HUES48 (cell line): ENCODE data around the gene STAT6.

Experiments
- H3K27ac ChIP-seq: one replicate; pipeline ENCODE4 v1.7.0; 2013; ENCODE audit warnings: low read depth, low read length, inconsistent platforms
- H3K27me3 ChIP-seq: 2 replicates; pipeline ENCODE4 v1.6.1; 2013; ENCODE audit warnings: mild to moderate bottlenecking, low read length; ENCODE audit not compliant: control insufficient read depth, insufficient read depth
- H3K36me3 ChIP-seq: 2 replicates; pipeline ENCODE4 v1.6.1; 2013; ENCODE audit warnings: low read length; ENCODE audit not compliant: control insufficient read depth, insufficient read depth
- H3K4me1 ChIP-seq: 2 replicates; pipeline ENCODE4 v1.6.1; 2013; ENCODE audit warnings: mild to moderate bottlenecking, low read length; ENCODE audit not compliant: control insufficient read depth, insufficient read depth
- H3K4me3 ChIP-seq: 2 replicates; pipeline ENCODE4 v1.5.1; 2013; ENCODE audit warnings: mild to moderate bottlenecking, low read depth, low read length
- H3K9ac ChIP-seq: 2 replicates; pipeline ENCODE4 v1.6.1; 2013; ENCODE audit warnings: mild to moderate bottlenecking, low read depth, low read length, moderate library complexity
- H3K9me3 ChIP-seq: 2 replicates; pipeline ENCODE4 v1.6.1; 2013; ENCODE audit warnings: low read length; ENCODE audit not compliant: control insufficient read depth, insufficient read depth

STAT6 gene, protein sequence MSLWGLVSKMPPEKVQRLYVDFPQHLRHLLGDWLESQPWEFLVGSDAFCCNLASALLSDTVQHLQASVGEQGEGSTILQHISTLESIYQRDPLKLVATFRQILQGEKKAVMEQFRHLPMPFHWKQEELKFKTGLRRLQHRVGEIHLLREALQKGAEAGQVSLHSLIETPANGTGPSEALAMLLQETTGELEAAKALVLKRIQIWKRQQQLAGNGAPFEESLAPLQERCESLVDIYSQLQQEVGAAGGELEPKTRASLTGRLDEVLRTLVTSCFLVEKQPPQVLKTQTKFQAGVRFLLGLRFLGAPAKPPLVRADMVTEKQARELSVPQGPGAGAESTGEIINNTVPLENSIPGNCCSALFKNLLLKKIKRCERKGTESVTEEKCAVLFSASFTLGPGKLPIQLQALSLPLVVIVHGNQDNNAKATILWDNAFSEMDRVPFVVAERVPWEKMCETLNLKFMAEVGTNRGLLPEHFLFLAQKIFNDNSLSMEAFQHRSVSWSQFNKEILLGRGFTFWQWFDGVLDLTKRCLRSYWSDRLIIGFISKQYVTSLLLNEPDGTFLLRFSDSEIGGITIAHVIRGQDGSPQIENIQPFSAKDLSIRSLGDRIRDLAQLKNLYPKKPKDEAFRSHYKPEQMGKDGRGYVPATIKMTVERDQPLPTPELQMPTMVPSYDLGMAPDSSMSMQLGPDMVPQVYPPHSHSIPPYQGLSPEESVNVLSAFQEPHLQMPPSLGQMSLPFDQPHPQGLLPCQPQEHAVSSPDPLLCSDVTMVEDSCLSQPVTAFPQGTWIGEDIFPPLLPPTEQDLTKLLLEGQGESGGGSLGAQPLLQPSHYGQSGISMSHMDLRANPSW

GRCh38 chr12:57111031-57111734 lies at the start of gene STAT6:
Gene STAT6, minus strand, starts transcription at chr12:57111362. Its CDS starts 3,084 bp downstream, at chr12:57108278.
- Histone ChIP-seq H3K4me3 (peak within 1 kb of the TSS; percentile 55), H3K9ac (peak within 1 kb of the TSS; percentile 62), H3K27me3 (no peaks in the 10 kb centered on the region; the same call in 1 of the 2 replicates), H3K36me3 (peaks cover 8% of the 10 kb centered on the region; the same call in 1 of the 2 replicates), H3K4me1 (peaks cover 26% of the 10 kb centered on the region), H3K9me3 (no peaks in the 10 kb centered on the region), H3K27ac (peak within 1 kb of the TSS; percentile 96)

GRCh38 chr12:57160741-57161140 lies 49.6 kb upstream of the STAT6 start:
- H3K36me3 ChIP-seq: peaks cover 99% of the 10 kb centered on the region
- H3K9ac ChIP-seq: no peak overlapping the region
- H3K9me3 ChIP-seq: no peaks in the 10 kb centered on the region
- no peak overlapping the region for H3K4me3 ChIP-seq
- H3K27me3 ChIP-seq: no peaks in the 10 kb centered on the region
- H3K27ac ChIP-seq: no peak overlapping the region
- no peaks in the 10 kb centered on the region for H3K4me1 ChIP-seq

DNA sequence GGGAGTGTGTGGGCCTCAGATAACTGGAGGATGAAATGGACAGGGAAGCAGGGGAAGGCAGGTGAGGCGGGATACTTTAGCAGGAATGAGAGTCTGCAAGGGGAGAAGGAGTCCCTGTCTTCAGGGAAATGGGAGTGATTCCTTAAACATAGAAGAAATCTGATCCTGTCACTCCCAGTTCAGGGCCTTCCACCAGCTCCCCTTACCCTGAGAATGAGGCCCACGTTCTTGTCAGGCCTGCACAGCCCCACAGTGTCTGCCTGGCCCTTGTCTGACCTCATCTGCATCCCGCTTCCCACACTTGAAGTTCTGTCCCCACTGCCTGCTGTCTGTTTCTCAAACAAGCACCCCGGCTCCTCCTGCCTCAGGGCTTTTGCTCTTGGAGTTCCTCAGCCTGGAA lies 48.9 kb upstream of the STAT6 start:
- Histone ChIP-seq H3K27me3 (no peaks in the 10 kb centered on the region), H3K4me1 (no peaks in the 10 kb centered on the region), H3K27ac (no peak overlapping the region), H3K4me3 (no peak overlapping the region), H3K9ac (no peak overlapping the region), H3K9me3 (no peaks in the 10 kb centered on the region), H3K36me3 (peaks cover 99% of the 10 kb centered on the region)

- H3K4me1 ChIP-seq: no peaks in the 10 kb centered on the region
- no peak overlapping the region for H3K9ac ChIP-seq
- H3K27me3 ChIP-seq: no peaks in the 10 kb centered on the region
- peaks cover 99% of the 10 kb centered on the region for H3K36me3 ChIP-seq
- H3K4me3 ChIP-seq: no peak overlapping the region
- H3K9me3 ChIP-seq: no peaks in the 10 kb centered on the region
- no peak overlapping the region for H3K27ac ChIP-seq
Measured at GRCh38 chr12:57159311-57159710, 48.1 kb upstream of the STAT6 start.

DNA sequence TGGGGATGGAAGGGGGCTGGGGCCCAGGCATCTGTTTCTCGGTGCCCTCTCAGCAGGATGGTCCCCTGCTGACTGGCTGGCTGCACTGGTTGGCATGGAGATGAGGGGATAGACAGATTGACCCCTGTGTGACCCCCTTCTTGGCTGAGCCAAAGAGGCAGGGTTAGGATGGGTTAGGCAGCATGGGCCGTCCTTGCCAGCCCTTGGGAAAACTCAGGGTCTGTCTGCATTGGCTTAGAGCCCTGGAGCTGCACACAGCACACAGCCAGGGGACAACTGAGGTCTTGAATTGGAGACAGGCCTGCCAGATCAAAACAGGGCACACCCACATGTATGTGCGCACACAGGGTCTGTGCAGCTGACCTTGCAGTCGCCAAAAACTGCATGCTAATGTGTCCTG lies 47.5 kb upstream of the STAT6 start:
- H3K27ac ChIP-seq: no peak overlapping the region
- H3K4me1 ChIP-seq: no peaks in the 10 kb centered on the region
- peaks cover 99% of the 10 kb centered on the region for H3K36me3 ChIP-seq
- H3K9ac ChIP-seq: no peak overlapping the region
- H3K9me3 ChIP-seq: no peaks in the 10 kb centered on the region
- H3K27me3 ChIP-seq: no peaks in the 10 kb centered on the region
- no peak overlapping the region for H3K4me3 ChIP-seq

DNA sequence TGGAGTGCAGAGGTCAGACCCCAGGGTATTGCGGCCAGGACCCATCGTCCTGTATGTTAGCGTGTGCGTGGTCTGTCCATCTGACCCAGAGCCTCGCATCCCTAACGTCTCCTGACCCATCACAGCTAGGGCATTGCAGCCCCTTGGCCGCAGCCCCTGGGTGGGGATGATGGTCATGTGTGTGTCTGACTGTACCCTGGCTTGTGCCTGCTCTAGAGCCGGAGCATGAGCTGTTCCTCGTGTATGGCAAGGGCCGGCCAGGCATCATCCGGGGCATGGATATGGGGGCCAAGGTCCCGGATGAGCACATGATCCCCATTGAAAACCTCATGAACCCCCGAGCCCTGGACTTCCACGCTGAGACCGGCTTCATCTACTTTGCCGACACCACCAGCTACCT lies 47.0 kb upstream of the STAT6 start:
- no peak overlapping the region for H3K27ac ChIP-seq
- no peaks in the 10 kb centered on the region for H3K4me1 ChIP-seq
- no peaks in the 10 kb centered on the region for H3K9me3 ChIP-seq
- no peaks in the 10 kb centered on the region for H3K27me3 ChIP-seq
- H3K36me3 ChIP-seq: peaks cover 100% of the 10 kb centered on the region
- H3K9ac ChIP-seq: no peak overlapping the region
- no peak overlapping the region for H3K4me3 ChIP-seq

DNA sequence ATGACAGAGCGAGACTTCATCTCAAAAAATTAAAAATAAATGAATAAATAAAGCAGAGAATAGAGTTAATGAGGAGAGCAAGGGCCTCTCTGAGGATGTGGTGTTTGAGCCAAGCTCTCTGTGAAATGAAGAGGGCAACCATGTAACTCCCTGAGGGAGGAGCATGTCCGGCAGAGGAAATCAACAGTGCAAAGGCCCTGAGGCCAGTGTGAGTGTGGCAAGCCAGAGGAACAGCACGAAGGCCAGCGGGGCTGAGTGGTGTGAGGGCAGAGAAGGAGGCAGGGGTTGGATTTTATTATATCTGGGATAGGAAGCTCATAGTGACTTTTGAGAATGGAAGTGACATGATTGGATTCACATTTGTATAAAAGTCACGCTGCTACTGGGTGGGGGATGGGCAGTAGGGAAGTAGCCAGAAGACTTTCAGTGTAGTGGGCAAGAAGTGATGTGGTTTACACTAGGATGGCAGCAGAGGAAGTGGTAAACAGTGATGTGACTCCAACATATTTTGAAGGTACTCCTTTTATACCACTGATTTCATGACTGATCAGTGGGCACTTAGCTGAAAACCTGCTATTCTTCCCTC lies 46.5 kb upstream of the STAT6 start:
- 0 out of 2 replicates have a peak, but pooled peaks cover under 1% of the 10 kb centered on the region for H3K4me1 ChIP-seq
- H3K9ac ChIP-seq: no peak overlapping the region
- H3K27me3 ChIP-seq: no peaks in the 10 kb centered on the region
- no peaks in the 10 kb centered on the region for H3K9me3 ChIP-seq
- peaks cover 99% of the 10 kb centered on the region for H3K36me3 ChIP-seq
- H3K27ac ChIP-seq: no peak overlapping the region
- no peak overlapping the region for H3K4me3 ChIP-seq

DNA sequence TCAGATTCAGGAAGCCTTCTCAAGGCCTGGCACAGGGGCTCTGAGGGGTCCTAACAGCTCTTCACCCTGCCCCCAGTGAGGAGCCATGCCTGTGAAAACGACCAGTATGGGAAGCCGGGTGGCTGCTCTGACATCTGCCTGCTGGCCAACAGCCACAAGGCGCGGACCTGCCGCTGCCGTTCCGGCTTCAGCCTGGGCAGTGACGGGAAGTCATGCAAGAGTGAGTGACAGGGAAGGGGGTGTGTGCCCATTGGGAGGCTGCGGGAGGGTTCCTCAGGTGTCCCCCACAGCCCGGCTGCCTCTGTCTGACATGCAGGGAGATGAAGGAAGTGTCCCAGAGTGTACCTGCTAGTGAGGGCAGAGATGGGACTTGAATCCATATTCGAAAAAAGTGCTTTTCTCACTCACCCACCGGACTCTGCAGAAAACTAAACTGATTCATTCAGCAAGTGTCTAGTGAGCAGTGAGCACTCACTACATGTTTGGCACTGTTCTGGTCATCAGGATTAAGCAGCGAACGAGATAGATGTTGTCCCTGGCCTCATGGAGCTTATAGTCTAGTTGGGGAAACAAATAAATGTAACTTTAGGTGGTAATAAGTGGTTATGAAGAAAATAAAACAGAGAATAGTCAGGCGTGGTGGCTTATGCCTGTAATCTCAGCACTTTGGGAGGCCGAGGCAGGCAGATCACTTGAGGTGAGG lies 45.7 kb upstream of the STAT6 start:
- H3K27me3 ChIP-seq: no peaks in the 10 kb centered on the region
- peaks cover 9% of the 10 kb centered on the region; the same call in 1 of the 2 replicates for H3K4me1 ChIP-seq
- no peak overlapping the region for H3K9ac ChIP-seq
- no peak overlapping the region for H3K4me3 ChIP-seq
- H3K9me3 ChIP-seq: no peaks in the 10 kb centered on the region
- H3K36me3 ChIP-seq: peaks cover 96% of the 10 kb centered on the region
- no peak overlapping the region for H3K27ac ChIP-seq

- Histone ChIP-seq H3K9ac (no peak overlapping the region), H3K4me3 (no peak overlapping the region), H3K9me3 (no peaks in the 10 kb centered on the region), H3K27ac (no peak overlapping the region), H3K4me1 (peaks cover 14% of the 10 kb centered on the region; the same call in 1 of the 2 replicates), H3K36me3 (peaks cover 93% of the 10 kb centered on the region), H3K27me3 (no peaks in the 10 kb centered on the region)
Measured at GRCh38 chr12:57154804-57155434, 43.8 kb upstream of the STAT6 start.

DNA sequence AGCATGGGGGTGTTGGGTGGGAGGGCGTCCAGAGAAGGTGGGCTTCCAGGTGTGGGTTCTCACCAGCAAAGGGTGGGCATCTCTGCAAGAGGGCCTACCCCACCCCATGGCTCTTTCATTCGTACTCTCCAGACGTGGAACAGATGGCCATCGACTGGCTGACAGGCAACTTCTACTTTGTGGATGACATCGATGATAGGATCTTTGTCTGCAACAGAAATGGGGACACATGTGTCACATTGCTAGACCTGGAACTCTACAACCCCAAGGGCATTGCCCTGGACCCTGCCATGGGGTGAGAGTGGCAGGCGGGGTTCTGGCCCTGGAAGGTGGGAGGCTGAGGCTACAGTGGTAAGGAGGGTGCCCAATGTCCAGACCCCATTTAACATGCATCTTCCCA lies 42.9 kb upstream of the STAT6 start:
- H3K27me3 ChIP-seq: no peaks in the 10 kb centered on the region
- H3K36me3 ChIP-seq: peaks cover 91% of the 10 kb centered on the region
- no peak overlapping the region for H3K4me3 ChIP-seq
- no peaks in the 10 kb centered on the region for H3K9me3 ChIP-seq
- no peak overlapping the region for H3K27ac ChIP-seq
- no peak overlapping the region for H3K9ac ChIP-seq
- H3K4me1 ChIP-seq: peaks cover 14% of the 10 kb centered on the region; the same call in 1 of the 2 replicates
